ENCODE data around the gene NEO1.

Gene NEO1
- 10.0 to 27.1 (median 12.6) reads per million in 3 experiments for total RNA-seq

- DNase-seq: peak; percentile 85
Observed at GRCh38 chr15:73051807-73052652, at the start of gene NEO1. TSS of gene NEO1 (plus strand) at chr15:73052463. CDS start at chr15:73052676, 213 bp downstream.

GRCh38 chr15:73004462-73004861, 47.8 kb upstream of the NEO1 start:
- no peak for DNase-seq

- DNase-seq: no peak
Observed at GRCh38 chr15:73005032-73005431, 47.2 kb upstream of the NEO1 start.

GRCh38 chr15:73005446-73005845, 46.8 kb upstream of the NEO1 start:
- no peak for DNase-seq

- DNase-seq: no peak
Observed at GRCh38 chr15:73006523-73006922, 45.7 kb upstream of the NEO1 start.

GRCh38 chr15:73009066-73010056, 42.9 kb upstream of the NEO1 start:
- no peak for DNase-seq

- no peak for DNase-seq
Observed at GRCh38 chr15:73010154-73011152, 41.8 kb upstream of the NEO1 start.

GRCh38 chr15:73014904-73015303, 37.4 kb upstream of the NEO1 start:
- no peak for DNase-seq

GRCh38 chr15:73015493-73015892, 36.8 kb upstream of the NEO1 start:
- DNase-seq: no peak

- DNase-seq: no peak
Observed at GRCh38 chr15:73017987-73018386, 34.3 kb upstream of the NEO1 start.

- DNase-seq: no peak
Observed at GRCh38 chr15:73019154-73019553, 33.1 kb upstream of the NEO1 start.

GRCh38 chr15:73019601-73020146, 32.6 kb upstream of the NEO1 start:
- no peak for DNase-seq

- DNase-seq: no peak
Observed at GRCh38 chr15:73021139-73021621, 31.1 kb upstream of the NEO1 start.

- DNase-seq: no peak
Observed at GRCh38 chr15:73022161-73022560, 30.1 kb upstream of the NEO1 start.

GRCh38 chr15:73023071-73023470, 29.2 kb upstream of the NEO1 start:
- no peak for DNase-seq

GRCh38 chr15:73024168-73024567, 28.1 kb upstream of the NEO1 start:
- DNase-seq: no peak

- DNase-seq: no peak
Observed at GRCh38 chr15:73026511-73027054, 25.7 kb upstream of the NEO1 start.

GRCh38 chr15:73028031-73028430, 24.2 kb upstream of the NEO1 start:
- no peak for DNase-seq

- DNase-seq: no peak
Observed at GRCh38 chr15:73028831-73029451, 23.3 kb upstream of the NEO1 start.

- DNase-seq: no peak
Observed at GRCh38 chr15:73030122-73030679, 22.1 kb upstream of the NEO1 start.

- no peak for DNase-seq
Observed at GRCh38 chr15:73031648-73032047, 20.6 kb upstream of the NEO1 start.

All from central memory CD4-positive, alpha-beta T cell (primary cell).